HG03095 (cell line): ENCODE data around the gene IZUMO1.

Experiments used
- ATAC-seq: cut with Tn5 transposase; IDR thresholded peaks from one replicate; pipeline ENCODE4 v1.9.1; 2021; ENCODE audit warnings: moderate library complexity; ENCODE audit not compliant: unreplicated experiment

The IZUMO1 gene

DNA sequence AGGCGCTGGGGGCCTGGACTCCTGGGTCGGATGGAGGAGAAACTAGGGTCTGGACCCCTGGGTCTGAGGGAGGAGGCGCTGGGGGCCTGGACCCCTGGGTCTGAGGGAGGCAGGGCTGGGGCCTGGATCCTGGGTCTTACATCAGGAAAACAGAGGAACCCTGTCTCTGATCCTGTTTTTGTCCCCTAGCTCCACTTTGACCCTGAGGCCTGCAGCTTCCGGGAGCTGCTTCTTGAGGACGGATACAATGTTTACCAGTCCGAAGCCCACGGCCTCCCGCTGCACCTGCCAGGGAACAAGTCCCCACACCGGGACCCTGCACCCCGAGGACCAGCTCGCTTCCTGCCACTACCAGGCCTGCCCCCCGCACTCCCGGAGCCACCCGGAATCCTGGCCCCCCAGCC, 11.0 kb upstream of the IZUMO1 start:
- no peak for ATAC-seq

GRCh38 chr19:48757089-48757675, 10.5 kb upstream of the IZUMO1 start:
- ATAC-seq, result no peak

DNA sequence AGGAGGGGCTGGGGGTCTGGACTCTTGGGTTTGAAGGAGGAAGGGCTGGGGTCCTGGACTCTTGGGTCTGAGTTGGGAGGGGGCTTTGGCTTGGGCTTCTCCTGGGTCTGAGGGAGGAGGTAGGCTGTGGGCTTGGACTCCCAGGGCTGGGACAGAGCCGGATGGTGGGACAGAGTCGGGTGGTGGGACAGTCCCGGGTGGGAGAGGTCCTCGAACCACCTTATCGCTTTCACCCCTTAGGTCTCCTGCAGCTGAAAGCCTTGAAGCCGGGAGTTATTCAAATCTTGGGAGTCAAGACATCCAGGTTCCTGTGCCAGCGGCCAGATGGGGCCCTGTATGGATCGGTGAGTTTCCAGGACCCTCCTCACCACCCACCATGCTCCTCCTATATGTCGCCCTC, 10.0 kb upstream of the IZUMO1 start:
- no peak for ATAC-seq

DNA sequence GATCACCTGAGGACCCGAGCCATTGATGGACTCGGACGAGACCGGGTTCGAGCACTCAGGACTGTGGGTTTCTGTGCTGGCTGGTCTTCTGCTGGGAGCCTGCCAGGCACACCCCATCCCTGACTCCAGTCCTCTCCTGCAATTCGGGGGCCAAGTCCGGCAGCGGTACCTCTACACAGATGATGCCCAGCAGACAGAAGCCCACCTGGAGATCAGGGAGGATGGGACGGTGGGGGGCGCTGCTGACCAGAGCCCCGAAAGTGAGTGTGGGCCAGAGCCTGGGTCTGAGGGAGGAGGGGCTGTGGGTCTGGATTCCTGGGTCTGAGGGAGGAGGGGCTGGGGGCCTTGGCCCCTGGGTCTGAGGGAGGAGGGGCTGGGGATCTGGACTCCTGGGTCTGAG, 9.5 kb upstream of the IZUMO1 start:
- ATAC-seq, result no peak

- ATAC-seq, result no peak
Observed at GRCh38 chr19:48755787-48756186, 9.1 kb upstream of the IZUMO1 start.

- ATAC-seq, result no peak
Observed at GRCh38 chr19:48755084-48755641, 8.5 kb upstream of the IZUMO1 start, which contains the start of gene FGF21. Gene FGF21, plus strand, starts transcription at chr19:48755524. Its CDS starts 713 bp downstream, at chr19:48756237.

DNA sequence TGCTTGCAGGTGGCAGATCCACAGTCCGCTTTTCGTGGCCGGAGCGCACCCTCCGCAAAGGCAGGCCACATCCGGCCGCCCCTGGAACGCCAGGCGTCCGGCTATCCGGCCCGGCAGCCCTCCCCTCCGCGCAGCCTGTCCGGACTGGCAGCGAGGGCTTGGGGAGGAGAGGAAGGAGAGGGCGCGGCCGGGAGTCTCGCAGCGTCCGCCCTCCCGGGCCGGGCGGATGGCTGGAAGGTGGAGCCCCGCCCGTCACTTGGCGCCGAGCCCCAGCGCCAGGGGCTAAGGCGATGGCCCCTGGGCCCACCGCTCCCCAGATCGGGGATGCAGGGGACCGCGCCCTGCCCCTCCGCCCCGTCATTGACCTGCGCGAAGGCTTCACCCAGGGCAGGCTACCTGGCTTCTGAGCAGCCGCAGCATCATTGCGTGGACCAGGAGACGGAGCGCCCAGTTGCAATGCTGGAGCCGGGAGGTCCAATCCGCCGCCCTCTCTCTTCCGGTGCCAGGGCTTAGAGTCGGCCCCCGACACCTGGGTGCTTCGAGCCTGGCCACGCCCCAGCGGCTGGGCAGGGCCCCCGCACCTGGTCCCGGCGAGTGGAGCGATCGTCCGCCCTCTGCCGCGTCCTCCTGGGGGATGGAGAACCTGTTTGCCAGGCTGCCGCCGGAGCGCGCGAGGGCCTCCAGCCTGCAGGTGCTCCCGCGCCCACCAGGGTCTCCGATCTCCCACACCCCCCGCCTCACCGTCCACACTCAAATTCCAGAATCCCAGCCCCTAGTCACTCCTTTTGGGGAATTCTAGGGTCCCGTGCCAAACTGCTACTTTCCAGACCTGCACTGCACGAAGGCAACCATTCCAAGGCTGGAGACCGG, 6.0 kb upstream of the IZUMO1 start, which contains the start of gene FUT1:
Gene FUT1 (minus strand): TSS at position 146 of the 870 bp plus-strand sequence. CDS start 1,360 bp downstream, outside the sequence.
- ATAC-seq, result no peak

DNA sequence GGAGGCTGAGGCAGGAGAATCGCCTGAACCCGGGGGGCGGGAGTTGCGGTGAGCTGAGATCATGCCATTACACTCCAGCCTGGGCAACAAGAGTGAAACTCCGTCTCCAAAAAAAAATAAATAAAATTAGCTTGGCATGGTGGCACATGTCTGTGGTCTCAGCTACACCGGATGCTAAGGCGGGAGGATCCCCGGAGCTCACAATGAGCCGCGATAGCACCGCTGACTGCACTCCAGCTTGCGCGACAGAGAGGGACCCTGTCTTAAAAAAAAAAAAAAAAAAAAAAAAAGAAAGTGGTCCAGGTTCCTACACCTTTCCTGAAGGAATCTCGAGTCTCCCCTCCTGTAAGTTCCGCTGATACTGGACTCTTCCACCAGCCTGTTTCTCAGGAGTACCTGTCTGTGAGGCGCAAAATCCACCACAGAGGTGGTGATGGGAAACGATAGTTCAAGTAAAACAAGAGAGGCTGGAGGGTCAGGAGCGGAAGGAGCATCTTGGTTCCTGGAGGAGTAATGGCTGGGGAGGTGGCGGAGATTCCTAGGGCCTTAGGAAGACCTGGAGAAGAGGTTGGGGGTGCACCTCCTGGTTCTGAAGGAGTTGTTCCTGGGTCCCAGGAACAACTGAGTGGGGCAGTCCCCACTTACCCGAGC, 5.3 kb upstream of the IZUMO1 start:
- ATAC-seq, result no peak

GRCh38 chr19:48750771-48751504, 4.2 kb upstream of the IZUMO1 start:
- ATAC-seq, result no peak

- no peak for ATAC-seq
Observed at GRCh38 chr19:48750351-48750750, 3.6 kb upstream of the IZUMO1 start.

GRCh38 chr19:48749571-48750198, 3.0 kb upstream of the IZUMO1 start:
- no peak for ATAC-seq

DNA sequence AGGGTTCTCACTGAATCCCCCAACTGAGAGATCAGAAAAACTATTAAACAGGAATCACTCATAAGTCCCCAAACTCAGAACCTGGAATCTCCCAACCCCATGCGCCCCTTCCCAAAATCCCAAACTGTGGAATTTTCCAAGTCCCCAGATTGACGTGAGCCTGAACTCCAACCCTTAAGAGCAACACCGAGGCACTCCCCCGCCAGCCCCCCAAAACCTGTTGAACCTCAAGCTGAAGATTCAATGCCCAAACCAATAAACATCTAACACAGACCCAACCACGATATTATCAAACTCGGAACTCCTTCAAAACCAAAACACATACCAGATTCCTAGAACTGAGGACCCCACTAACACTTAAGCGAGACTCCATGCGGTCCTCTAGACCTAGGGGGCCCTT, 599 bp downstream of the IZUMO1 start:
- ATAC-seq, result no peak

GRCh38 chr19:48745208-48745995, 1.3 kb downstream of the IZUMO1 start:
- ATAC-seq, result no peak

DNA sequence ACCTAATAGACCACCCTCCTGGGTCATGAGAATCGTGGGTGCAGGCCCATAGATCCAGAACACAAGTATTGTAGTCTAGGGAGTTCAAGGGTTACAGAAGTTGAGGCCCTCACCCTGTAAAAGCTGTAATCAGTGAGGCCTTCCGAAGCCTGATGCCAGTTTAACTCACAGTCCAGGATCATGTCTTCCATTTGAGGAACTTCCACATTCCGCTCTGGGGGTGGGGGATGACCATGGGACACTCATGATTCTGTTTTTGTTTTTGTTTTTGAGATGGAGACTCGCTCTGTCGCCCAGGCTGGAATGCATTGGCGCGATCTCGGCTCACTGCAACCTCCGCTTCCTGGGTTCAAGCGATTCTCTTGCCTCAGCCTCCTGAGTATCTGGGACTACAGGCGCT, 4.6 kb downstream of the IZUMO1 start:
- no peak for ATAC-seq

- ATAC-seq, result no peak
Observed at GRCh38 chr19:48741129-48741999, 5.3 kb downstream of the IZUMO1 start.

DNA sequence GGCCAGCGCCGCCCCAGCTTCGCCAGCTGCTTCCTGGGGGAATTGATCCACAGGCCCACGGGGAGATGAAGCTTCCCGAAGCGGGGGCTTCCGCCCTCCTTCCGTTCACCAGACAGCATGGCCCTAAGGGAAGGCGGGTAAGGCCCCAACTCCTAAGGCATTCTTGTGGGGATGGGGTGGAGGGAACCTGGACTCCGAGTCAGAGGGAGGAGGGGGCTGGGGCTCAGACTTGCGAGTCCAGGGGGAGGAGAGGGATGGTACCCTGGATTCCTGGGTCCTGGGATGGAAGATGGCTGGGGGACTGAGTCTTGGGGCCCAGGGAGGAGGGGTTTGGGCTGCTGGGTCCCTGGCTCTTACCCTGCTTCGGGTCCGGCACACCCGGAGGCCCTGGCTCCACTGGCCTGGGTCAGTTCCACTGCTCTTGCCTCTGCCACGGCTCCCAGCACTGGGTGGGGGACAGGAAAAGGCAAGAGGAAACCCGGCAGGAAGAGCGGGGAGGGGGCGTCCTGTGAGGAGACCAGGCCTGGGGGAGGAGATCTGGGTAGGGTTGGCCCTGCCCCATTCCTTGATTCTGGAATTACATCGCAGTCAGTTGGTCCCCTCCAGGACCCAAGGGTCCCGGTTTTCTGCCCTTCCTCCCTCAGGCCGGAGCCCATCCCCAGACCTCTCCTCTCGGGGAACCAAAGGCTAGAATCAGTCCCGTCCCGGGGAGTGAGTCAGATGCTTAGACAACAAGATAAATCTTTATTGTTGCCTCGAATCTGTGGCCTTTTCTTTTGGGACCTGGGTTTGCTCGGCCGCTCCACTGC, 6.3 kb downstream of the IZUMO1 start, which contains the start of gene RASIP1:
Gene RASIP1 (minus strand): TSS at position 447 of the 809 bp plus-strand sequence. CDS start 328 bp downstream, at position 119.
- ATAC-seq, result no peak

DNA sequence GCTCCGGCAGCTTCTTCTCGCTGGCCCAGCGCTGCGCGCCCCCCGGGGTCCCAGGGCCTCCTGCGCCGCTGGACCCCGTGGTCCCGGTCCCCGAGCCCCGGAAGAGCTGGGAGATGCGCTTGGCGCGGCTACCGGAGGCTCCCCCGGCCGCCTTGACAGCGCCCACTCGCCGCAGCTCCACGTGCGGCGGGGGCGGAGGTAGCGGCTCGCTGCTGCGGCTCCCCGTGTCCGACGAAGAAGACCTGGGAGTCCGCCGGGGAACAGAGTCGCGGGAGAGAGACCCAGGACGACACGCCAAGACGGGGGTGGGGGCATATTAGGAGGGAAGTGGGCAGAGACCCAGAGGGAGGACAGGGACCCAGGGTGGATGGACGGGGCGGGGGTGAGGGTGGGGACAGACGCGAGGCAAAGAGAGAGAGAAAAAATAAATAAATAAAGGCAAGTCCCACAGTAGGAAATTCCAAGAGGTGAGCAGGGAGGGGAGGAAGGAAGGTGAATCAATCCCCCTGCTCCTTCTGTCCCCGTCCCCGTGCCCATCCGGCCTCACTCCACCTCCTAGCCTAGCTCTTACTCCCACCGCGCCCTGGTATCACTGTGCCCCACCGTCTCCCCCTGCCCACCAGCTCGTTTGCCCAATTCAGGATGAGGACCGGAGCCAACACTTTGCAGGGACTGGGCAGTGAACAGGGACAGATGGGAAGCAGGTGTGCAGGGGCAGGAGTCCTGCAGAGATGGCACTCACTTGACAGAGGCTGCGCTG, 7.1 kb downstream of the IZUMO1 start:
- ATAC-seq, result no peak
